ENCODE results near the gene ERVV-1. TPM values are rescaled to one million over a fixed set of nuclear protein-coding genes. Genes with fewer than 3 reads are reported as not detected.
A peak's percentile ranks its signal among the peaks of the same experiment; 100 is the strongest.

The ERVV-1 gene
- polyA plus RNA-seq, 1 donor (not counting 4 experiments of a cell fraction or from before 2014, with no cell fraction given) = not detected

GRCh38 chr19:52991484-52991883, 22.2 kb upstream of the ERVV-1 start:
- Histone ChIP-seq H3K4me1 (ENCODE audit: control insufficient read depth, extremely low read depth, insufficient read depth, low read length) (peaks cover 15% of the 10 kb centered on the region), H3K27ac (ENCODE audit: control insufficient read depth, insufficient read depth, low read length) (peak overlapping the region; percentile 36), H3K27me3 (ENCODE audit: control insufficient read depth, extremely low read depth, insufficient read depth, low read length) (no peaks in the 10 kb centered on the region), H3K36me3 (ENCODE audit: control insufficient read depth in 2 of 2, extremely low read depth in 1 of 2, insufficient read depth in 2 of 2, low read length in 2 of 2) (peaks cover 0 to 2% of the 10 kb centered on the region in 2 experiments), H3K9ac (ENCODE audit: control insufficient read depth, extremely low read depth, insufficient read depth, low read length) (no peak overlapping the region), H3K79me2 (ENCODE audit: control insufficient read depth, insufficient read depth, low read length) (no peaks in the 10 kb centered on the region), H3K4me2 (ENCODE audit: control insufficient read depth, extremely low read depth, insufficient read depth, low read depth, low read length) (peak overlapping the region; percentile 39), H2AFZ (ENCODE audit: control insufficient read depth, low read length) (no peak overlapping the region), H3K9me3 (ENCODE audit: control insufficient read depth, low read depth, low read length) (peaks cover 6% of the 10 kb centered on the region), H3K9me1 (ENCODE audit: control insufficient read depth, extremely low read depth, insufficient read depth, low read length) (no peaks in the 10 kb centered on the region), H3K4me3 (ENCODE audit: control insufficient read depth in 2 of 3, extremely low read depth in 1 of 3, insufficient read depth in 2 of 3, low read depth in 1 of 3, low read length in 3 of 3) (no peak overlapping the region), H4K20me1 (ENCODE audit: control insufficient read depth, extremely low read depth, insufficient read depth, low read length) (no peaks in the 10 kb centered on the region)
- dilution Hi-C loops (cut with MboI; ENCODE audit: extremely low pct_ligation_motif_present, low sequenced_read_pairs) = no loop called here
- peak; percentile 19 for DNase-seq (ENCODE audit: low read depth, low spot score)
- TF ChIP-seq CTCF (optimal IDR thresholded peaks at IDR 0.05 in 1 of 3, IDR thresholded peaks at IDR 0.05 in 1 of 3, conservative IDR thresholded peaks at IDR 0.05 in 1 of 3; ENCODE audit: extremely low read depth in 1 of 3, insufficient read depth in 2 of 3, low read length in 3 of 3) = no peak
- TF ChIP-seq EZH2 (IDR thresholded peaks at IDR 0.05; ENCODE audit: low read length) = no peak
- peak; percentile 65 for FAIRE-seq

- H3K79me2 ChIP-seq (ENCODE audit: control insufficient read depth, insufficient read depth, low read length) = no peaks in the 10 kb centered on the region
- H3K9me3 ChIP-seq (ENCODE audit: control insufficient read depth, low read depth, low read length) = no peaks in the 10 kb centered on the region
- DNase-seq (ENCODE audit: low read depth, low spot score) (no peak), FAIRE-seq (no peak)
- peak overlapping the region; percentile 42 for H2AFZ ChIP-seq (ENCODE audit: control insufficient read depth, low read length)
- no peak overlapping the region for H3K27ac ChIP-seq (ENCODE audit: control insufficient read depth, insufficient read depth, low read length)
- peak overlapping the region; percentile 39 to 63 (median 59) for H3K4me3 ChIP-seq (ENCODE audit: control insufficient read depth in 2 of 3, extremely low read depth in 1 of 3, insufficient read depth in 2 of 3, low read depth in 1 of 3, low read length in 3 of 3)
- no peaks in the 10 kb centered on the region for H4K20me1 ChIP-seq (ENCODE audit: control insufficient read depth, extremely low read depth, insufficient read depth, low read length)
- H3K4me1 ChIP-seq (ENCODE audit: control insufficient read depth, extremely low read depth, insufficient read depth, low read length) = peaks cover 15% of the 10 kb centered on the region
- TF ChIP-seq EZH2 (IDR thresholded peaks at IDR 0.05; ENCODE audit: low read length) (no peak), CTCF (optimal IDR thresholded peaks at IDR 0.05 in 1 of 3, IDR thresholded peaks at IDR 0.05 in 1 of 3, conservative IDR thresholded peaks at IDR 0.05 in 1 of 3; ENCODE audit: extremely low read depth in 1 of 3, insufficient read depth in 2 of 3, low read length in 3 of 3) (no peak)
- H3K9me1 ChIP-seq (ENCODE audit: control insufficient read depth, extremely low read depth, insufficient read depth, low read length) = no peaks in the 10 kb centered on the region
- H3K4me2 ChIP-seq (ENCODE audit: control insufficient read depth, extremely low read depth, insufficient read depth, low read depth, low read length) = peak overlapping the region; percentile 74
- dilution Hi-C loops (cut with MboI; ENCODE audit: extremely low pct_ligation_motif_present, low sequenced_read_pairs) = no loop called here
- no peaks in the 10 kb centered on the region for H3K27me3 ChIP-seq (ENCODE audit: control insufficient read depth, extremely low read depth, insufficient read depth, low read length)
- H3K36me3 ChIP-seq (ENCODE audit: control insufficient read depth in 2 of 2, extremely low read depth in 1 of 2, insufficient read depth in 2 of 2, low read length in 2 of 2) = peaks cover 0 to 2% of the 10 kb centered on the region in 2 experiments
- H3K9ac ChIP-seq (ENCODE audit: control insufficient read depth, extremely low read depth, insufficient read depth, low read length) = peak overlapping the region; percentile 28
Measured at GRCh38 chr19:52992109-52993004, 21.4 kb upstream of the ERVV-1 start.

Measured in keratinocyte (primary cell).